Measurements from ENCODE around the gene ANGEL2.

GRCh38 chr1:212981571-212982328 is 33.9 kb downstream of the ANGEL2 start:
- TF ChIP-seq CTCF (IDR thresholded peaks at IDR 0.05), result no peak
- TF ChIP-seq SMC3 (IDR thresholded peaks at IDR 0.05; ENCODE audit: low read depth, low read length), result no peak
- TF ChIP-seq MXI1 (IDR thresholded peaks at IDR 0.05; ENCODE audit: low read depth, low read length), result no peak
- TF ChIP-seq EP300 (IDR thresholded peaks at IDR 0.05; ENCODE audit: borderline replicate concordance in 1 of 2, low read depth in 1 of 2, low read length in 1 of 2), result no peak
- TF ChIP-seq FOXM1 (IDR thresholded peaks at IDR 0.05; ENCODE audit: low read depth), result no peak
- TF ChIP-seq YY1 (IDR thresholded peaks at IDR 0.05; ENCODE audit: low read depth), result no peak
- TF ChIP-seq MAX (IDR thresholded peaks at IDR 0.05; ENCODE audit: low read depth), result no peak
- no peak for TF ChIP-seq RXRA (IDR thresholded peaks at IDR 0.05; ENCODE audit: borderline replicate concordance, low read depth)
- no peak for TF ChIP-seq GABPA (IDR thresholded peaks at IDR 0.05; ENCODE audit: low read depth)
- TF ChIP-seq POLR2AphosphoS5 (IDR thresholded peaks at IDR 0.05; ENCODE audit: low read depth, low read length), result no peak
